HUES6 (cell line): ENCODE data around the gene PHETA2.
"Not testable (repeated sequence)": the region's sequence is repeated elsewhere in the genome, so short reads cannot be mapped to it uniquely, and the experiment has no call there.

ENCODE experiments used
- H3K27ac ChIP-seq: 2 replicates; pipeline ENCODE4 v1.7.0; 2013; ENCODE audit warnings: low read depth, mild to moderate bottlenecking, low read length, inconsistent platforms
- H3K27me3 ChIP-seq: 2 replicates; pipeline ENCODE4 v1.6.1; 2013; ENCODE audit warnings: low read length; ENCODE audit not compliant: control insufficient read depth, insufficient read depth
- H3K36me3 ChIP-seq: 2 replicates; pipeline ENCODE4 v1.6.1; 2013; ENCODE audit warnings: low read length; ENCODE audit not compliant: control insufficient read depth, insufficient read depth
- H3K4me1 ChIP-seq: 2 replicates; pipeline ENCODE4 v1.6.1; 2013; ENCODE audit warnings: low read length; ENCODE audit not compliant: control insufficient read depth, insufficient read depth
- H3K4me3 ChIP-seq: 2 replicates; pipeline ENCODE4 v1.5.1; 2013; ENCODE audit warnings: low read depth, low read length
- H3K9ac ChIP-seq: one replicate; pipeline ENCODE4 v1.6.1; 2013; ENCODE audit warnings: mild to moderate bottlenecking, low read length
- H3K9me3 ChIP-seq: 2 replicates; pipeline ENCODE4 v1.6.1; 2013; ENCODE audit warnings: low read depth, low read length; ENCODE audit not compliant: control insufficient read depth, insufficient read depth

Gene PHETA2

GRCh38 chr22:42070517-42071422, 3.3 kb upstream of the PHETA2 start, which contains the start of gene NAGA:
NAGA (minus strand) TSS chr22:42070812; CDS start chr22:42070297, 515 bp downstream.
- peak within 1 kb of the TSS; percentile 54 for H3K4me3 ChIP-seq
- peaks cover 44% of the 10 kb centered on the region for H3K4me1 ChIP-seq
- H3K36me3 ChIP-seq: peaks cover 24% of the 10 kb centered on the region
- peak within 1 kb of the TSS; percentile 61 for H3K9ac ChIP-seq
- no peaks in the 10 kb centered on the region; the same call in 1 of the 2 replicates for H3K27me3 ChIP-seq
- H3K9me3 ChIP-seq: no peaks in the 10 kb centered on the region
- H3K27ac ChIP-seq: no peak within 1 kb of the TSS

GRCh38 chr22:42071508-42071907, 2.5 kb upstream of the PHETA2 start:
- not testable (repeated sequence) for H3K27me3 ChIP-seq, H3K9ac ChIP-seq, H3K27ac ChIP-seq, H3K9me3 ChIP-seq
- Histone ChIP-seq H3K4me1 (peaks cover 36% of the 10 kb centered on the region), H3K36me3 (peaks cover 19% of the 10 kb centered on the region), H3K4me3 (peak overlapping the region; percentile 54; the same call in 1 of the 2 replicates)

GRCh38 chr22:42072606-42073330, 1.3 kb upstream of the PHETA2 start:
- Histone ChIP-seq H3K9ac (no peak overlapping the region), H3K27me3 (no peaks in the 10 kb centered on the region; the same call in 1 of the 2 replicates), H3K9me3 (no peaks in the 10 kb centered on the region), H3K4me1 (peaks cover 36% of the 10 kb centered on the region), H3K27ac (no peak overlapping the region), H3K4me3 (no peak overlapping the region), H3K36me3 (peaks cover 6% of the 10 kb centered on the region; the same call in 1 of the 2 replicates)

DNA sequence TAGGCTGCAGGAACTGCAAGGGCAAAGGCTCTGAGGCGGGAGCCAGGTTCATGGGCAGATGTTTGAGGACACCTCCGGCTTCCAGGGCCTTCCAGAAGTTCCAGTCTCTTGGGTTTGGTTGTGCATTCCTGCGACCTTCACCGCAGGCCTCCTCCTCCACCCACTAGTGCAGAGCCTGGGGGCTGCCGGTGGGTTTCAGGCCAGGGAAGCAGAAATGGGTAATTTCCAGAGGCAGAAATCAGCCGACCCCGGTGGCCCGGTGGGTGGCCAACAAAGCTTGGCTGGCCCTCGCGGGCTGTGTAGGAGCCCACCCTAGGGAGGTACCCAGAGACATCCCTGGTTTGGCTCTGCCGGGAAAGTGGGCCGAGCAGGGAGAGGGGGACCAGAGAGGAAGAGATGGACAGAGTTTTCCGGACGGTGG, 417 bp upstream of the PHETA2 start:
- Histone ChIP-seq H3K9me3 (no peaks in the 10 kb centered on the region), H3K4me3 (peak overlapping the region; percentile 53; the same call in 1 of the 2 replicates), H3K27me3 (no peaks in the 10 kb centered on the region; the same call in 1 of the 2 replicates), H3K4me1 (peaks cover 37% of the 10 kb centered on the region), H3K27ac (no peak overlapping the region), H3K9ac (no peak overlapping the region), H3K36me3 (no peaks in the 10 kb centered on the region)

GRCh38 chr22:42074846-42075676, 1.0 kb downstream of the PHETA2 start:
- Histone ChIP-seq H3K9me3 (no peaks in the 10 kb centered on the region), H3K27me3 (no peaks in the 10 kb centered on the region; the same call in 1 of the 2 replicates), H3K4me3 (peak overlapping the region; percentile 53; the same call in 1 of the 2 replicates), H3K9ac (no peak overlapping the region), H3K4me1 (peaks cover 37% of the 10 kb centered on the region), H3K27ac (no peak overlapping the region), H3K36me3 (no peaks in the 10 kb centered on the region)

DNA sequence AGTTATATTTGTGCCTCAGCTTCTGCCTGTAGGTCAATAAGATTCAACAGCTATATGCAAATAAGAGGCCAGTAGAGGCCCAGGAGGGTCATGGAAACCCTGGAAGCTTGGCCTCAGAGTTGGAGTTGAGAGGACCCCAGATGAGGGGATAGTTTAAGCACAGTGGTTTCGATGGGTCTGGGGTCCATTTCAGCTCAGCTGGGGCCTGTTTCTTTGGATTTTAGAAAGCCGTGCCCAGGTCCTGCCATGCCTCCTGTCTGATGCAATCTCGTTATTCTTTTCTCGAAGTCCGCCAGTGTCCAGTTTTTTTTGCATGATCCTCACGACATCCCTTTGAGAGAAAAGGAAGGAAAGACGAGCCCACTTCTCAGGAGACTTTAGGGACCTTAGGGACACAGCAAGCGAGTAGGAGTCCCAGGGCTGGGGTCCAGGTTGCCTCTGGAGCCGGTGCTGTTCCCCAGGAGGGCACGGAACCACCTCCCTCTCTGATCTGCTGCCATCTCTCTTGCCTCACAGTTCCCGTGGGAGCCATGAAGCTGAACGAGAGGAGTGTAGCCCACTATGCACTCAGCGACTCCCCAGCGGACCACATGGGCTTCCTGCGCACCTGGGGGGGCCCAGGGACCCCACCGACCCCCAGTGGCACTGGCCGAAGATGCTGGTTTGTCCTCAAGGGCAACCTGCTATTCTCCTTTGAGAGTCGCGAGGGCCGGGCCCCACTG, 2.9 kb downstream of the PHETA2 start:
- Histone ChIP-seq H3K9me3 (no peaks in the 10 kb centered on the region), H3K27me3 (no peaks in the 10 kb centered on the region; the same call in 1 of the 2 replicates), H3K36me3 (no peaks in the 10 kb centered on the region), H3K4me1 (peaks cover 28% of the 10 kb centered on the region), H3K9ac (no peak overlapping the region), H3K4me3 (no peak overlapping the region), H3K27ac (no peak overlapping the region)

- H3K4me3 ChIP-seq: no peak overlapping the region
- peaks cover 28% of the 10 kb centered on the region for H3K4me1 ChIP-seq
- no peaks in the 10 kb centered on the region for H3K9me3 ChIP-seq
- no peak overlapping the region for H3K9ac ChIP-seq
- H3K36me3 ChIP-seq: peaks cover 4% of the 10 kb centered on the region; the same call in 1 of the 2 replicates
- no peaks in the 10 kb centered on the region; the same call in 1 of the 2 replicates for H3K27me3 ChIP-seq
- no peak overlapping the region for H3K27ac ChIP-seq
These were observed 3.6 kb downstream of the PHETA2 start for GRCh38 chr22:42077486-42078125.

DNA sequence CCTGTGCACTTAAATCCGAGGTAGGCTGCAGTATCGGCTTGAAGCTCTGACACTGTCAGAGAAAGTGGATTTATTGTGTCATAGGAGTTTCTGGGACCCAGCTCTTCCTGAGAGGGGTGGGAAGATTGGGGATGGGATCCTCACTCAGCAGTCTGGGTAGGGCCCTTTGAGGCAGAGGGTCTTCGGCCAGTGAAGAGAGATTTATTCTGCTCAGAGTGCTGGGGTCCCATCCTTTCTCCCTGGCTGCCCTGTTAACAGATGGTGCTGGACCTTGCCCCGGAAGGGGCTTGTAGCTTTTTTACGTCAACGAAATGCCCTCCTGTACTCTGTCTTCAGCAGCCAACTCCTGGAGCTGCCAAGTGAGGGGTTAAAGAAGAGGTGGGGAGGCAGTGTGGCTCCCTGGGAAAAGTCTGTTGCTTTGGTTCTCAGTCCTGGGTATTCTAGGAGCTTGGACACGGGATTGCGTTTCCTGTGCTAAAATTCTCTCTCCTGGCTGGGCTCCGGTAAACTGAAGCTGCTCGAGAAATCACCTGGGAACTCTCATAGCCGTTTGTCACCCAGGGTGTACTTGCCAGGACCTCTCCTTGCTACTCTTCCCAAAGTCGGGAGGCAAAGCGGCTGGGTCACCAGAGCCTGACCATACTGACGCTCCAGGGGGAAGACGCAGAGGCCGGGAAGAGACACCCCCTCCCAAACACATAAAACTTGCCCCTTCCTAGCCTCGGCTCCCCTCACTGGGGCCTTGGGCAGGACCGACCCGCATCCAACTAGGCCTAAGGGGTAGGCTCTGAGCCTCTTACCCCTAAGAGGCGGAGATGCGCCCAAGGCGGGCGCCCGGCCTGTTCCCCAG, 4.6 kb downstream of the PHETA2 start:
- peaks cover 21% of the 10 kb centered on the region for H3K4me1 ChIP-seq
- no peaks in the 10 kb centered on the region; the same call in 1 of the 2 replicates for H3K27me3 ChIP-seq
- H3K27ac ChIP-seq: peak overlapping the region; percentile 62; the same call in 1 of the 2 replicates

More for the DNA sequence above, 4.6 kb downstream of the PHETA2 start:
- peak overlapping the region; percentile 72 for H3K4me3 ChIP-seq
- peak overlapping the region; percentile 90 for H3K9ac ChIP-seq
- no peaks in the 10 kb centered on the region for H3K9me3 ChIP-seq
- peaks cover 10% of the 10 kb centered on the region for H3K36me3 ChIP-seq
